ENCODE data around the gene PRUNE2.

- TF ChIP-seq CTCF (IDR thresholded peaks at IDR 0.05) (no peak), POLR2A (IDR thresholded peaks at IDR 0.05) (no peak), EP300 (IDR thresholded peaks at IDR 0.05) (no peak)
Measured at GRCh38 chr9:76652894-76653293, 253.0 kb downstream of the PRUNE2 start.
